ENCODE data around the gene ZNF423. TPM values are rescaled to one million over a fixed set of nuclear protein-coding genes. Genes with fewer than 3 reads are reported as not detected.

ZNF423 gene
- total RNA-seq: 0.54 and 1.2 TPM in 2 replicates

DNA sequence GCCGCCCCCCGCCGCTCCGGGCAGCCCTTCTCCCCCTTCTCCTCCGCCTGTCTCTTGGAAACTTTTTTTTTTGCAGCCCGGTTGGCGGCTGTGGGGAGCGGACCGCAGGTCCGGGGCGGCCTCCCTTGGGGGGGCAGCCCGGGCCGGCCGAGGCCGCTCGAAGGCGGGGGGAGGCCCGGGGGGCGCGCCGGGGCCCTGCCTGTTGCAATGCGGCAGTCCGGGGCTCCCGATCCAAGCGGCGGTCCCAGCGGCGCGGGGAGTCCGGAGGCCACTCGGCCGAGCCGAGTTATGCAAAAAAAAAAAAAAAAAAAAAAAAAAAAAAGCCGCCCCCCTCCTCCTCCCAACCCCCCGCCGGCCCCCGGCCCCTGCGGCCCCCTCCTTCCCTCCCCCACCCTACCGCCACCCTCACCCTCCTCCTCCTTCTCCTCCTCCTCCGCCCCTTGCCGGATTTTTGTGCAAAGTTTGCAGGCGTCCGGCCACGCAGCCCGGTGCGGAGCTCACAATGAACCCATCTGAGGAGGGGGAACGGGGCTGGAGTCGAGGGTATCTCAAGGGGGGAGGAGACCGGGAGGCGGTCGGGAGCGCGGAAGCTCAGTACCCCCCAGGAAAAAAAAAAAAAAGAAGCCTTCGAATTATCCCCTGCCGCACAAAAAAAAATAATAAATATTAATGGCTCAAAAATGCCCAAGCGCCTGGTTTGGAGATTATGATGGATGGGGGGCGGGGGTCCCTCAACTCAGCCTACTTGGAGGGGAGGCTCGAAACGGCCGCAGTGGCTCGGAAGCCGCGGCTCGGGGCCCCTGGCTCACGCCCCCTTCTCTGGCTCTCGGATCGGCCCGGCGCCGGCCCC is at the start of gene ZNF423:
TSS of gene ZNF423 (minus strand) at position 291 of the 850 bp plus-strand sequence. CDS start 338 bp downstream, outside the sequence.

Small RNA genes lying within 50 kb of the gene (small RNA-seq; reads per million reads assigned to genes)
- not detected for gene MRPS21P7
- gene MRPS21P8: not detected

Other genes starting within 250 kb of the ZNF423 start
- gene CNEP1R1, start 169.1 kb upstream of the ZNF423 start, total RNA-seq: 23.6 and 40.8 TPM in 2 replicates
- 9.4 and 22.7 TPM in 2 replicates for gene HEATR3, start 209.9 kb upstream of the ZNF423 start, total RNA-seq

Data from placental epithelial cell (primary cell).